Skeletal muscle tissue (tissue), 4 donors: Measurements from ENCODE around the gene MYO1C. TPM values are rescaled to one million over a fixed set of nuclear protein-coding genes. Genes with fewer than 3 reads are reported as not detected.

Experiments used
- H3K27ac ChIP-seq: one replicate; pipeline ENCODE4 v1.7.0; 2013; ENCODE audit warnings: mild to moderate bottlenecking, low read depth, low read length, inconsistent platforms
- H3K27me3 ChIP-seq, 3 donors: one replicate each; pipeline ENCODE4 v1.7.0; 2013; ENCODE audit warnings: low read length in 3 of 3; ENCODE audit not compliant: control insufficient read depth in 3 of 3, insufficient read depth in 3 of 3
- H3K36me3 ChIP-seq, 3 donors: one replicate each; pipeline ENCODE4 v1.7.0; 2013; ENCODE audit warnings: low read length in 3 of 3; ENCODE audit not compliant: control insufficient read depth in 3 of 3, insufficient read depth in 3 of 3
- H3K4me1 ChIP-seq, 3 donors: one replicate each; pipeline ENCODE4 v1.7.0; 2013; ENCODE audit warnings: low read length in 3 of 3, mild to moderate bottlenecking in 3 of 3; ENCODE audit not compliant: control insufficient read depth in 3 of 3, insufficient read depth in 3 of 3
- H3K4me3 ChIP-seq, 3 donors: one replicate each; pipeline ENCODE4 v1.7.0; 2013; ENCODE audit warnings: low read length in 3 of 3
- H3K9ac ChIP-seq, 3 donors: one replicate each; pipeline ENCODE4 v1.7.0; 2013; ENCODE audit warnings: low read length in 3 of 3, mild to moderate bottlenecking in 3 of 3, moderate library complexity in 2 of 3, low read depth in 1 of 3
- H3K9me3 ChIP-seq, 3 donors: one replicate each; pipeline ENCODE4 v1.7.0; 2013; ENCODE audit warnings: low read length in 3 of 3; ENCODE audit not compliant: control insufficient read depth in 3 of 3
- total RNA-seq: library from RNA; depleted of rRNA; stranded (reverse); fragments of >200 nt; gene quantifications from one replicate; pipeline ENCODE4 v1.2.3, GENCODE V29; 2014
- donor health status: Osteomylitis.

The MYO1C gene
- total RNA-seq, 1 donor from 2014 or later: 69.4 TPM

- H3K27me3 ChIP-seq: no peaks in the 10 kb centered on the region
- no peaks in the 10 kb centered on the region for H3K9me3 ChIP-seq
- H3K4me3 ChIP-seq: peak overlapping the region in 2 of 3 donors; percentile 60 to 72
- H3K36me3 ChIP-seq: peaks cover 3 to 12% (median 7%) of the 10 kb centered on the region in 3 donors
- peaks cover 26 to 42% (median 36%) of the 10 kb centered on the region in 3 donors for H3K4me1 ChIP-seq
- peak overlapping the region; percentile 85 for H3K27ac ChIP-seq
- H3K9ac ChIP-seq: peak overlapping the region; percentile 68 to 79 (median 72)
These were observed 5.4 kb downstream of the MYO1C start for GRCh38 chr17:1486802-1487695.

GRCh38 chr17:1485423-1486376 lies 6.8 kb downstream of the MYO1C start:
- Histone ChIP-seq H3K36me3 (peaks cover 11 to 21% (median 18%) of the 10 kb centered on the region in 3 donors), H3K9ac (peak overlapping the region; percentile 72 to 80 (median 77)), H3K4me1 (peaks cover 23 to 34% (median 31%) of the 10 kb centered on the region in 3 donors), H3K27ac (peak overlapping the region; percentile 85), H3K9me3 (no peaks in the 10 kb centered on the region), H3K27me3 (no peaks in the 10 kb centered on the region), H3K4me3 (peak overlapping the region; percentile 67 to 73 (median 67))

- peak overlapping the region; percentile 75 for H3K27ac ChIP-seq
- peaks cover 23 to 29% (median 25%) of the 10 kb centered on the region in 3 donors for H3K4me1 ChIP-seq
- H3K36me3 ChIP-seq: peaks cover 16 to 26% (median 21%) of the 10 kb centered on the region in 3 donors
- peak overlapping the region; percentile 70 to 76 (median 70) for H3K9ac ChIP-seq
- H3K9me3 ChIP-seq: no peaks in the 10 kb centered on the region
- peak overlapping the region; percentile 65 to 73 (median 66) for H3K4me3 ChIP-seq
- no peaks in the 10 kb centered on the region for H3K27me3 ChIP-seq
These were observed 7.6 kb downstream of the MYO1C start for GRCh38 chr17:1484676-1485422.

GRCh38 chr17:1484060-1484535 lies 8.4 kb downstream of the MYO1C start:
- H3K27ac ChIP-seq: peak overlapping the region; percentile 56
- peaks cover 22 to 26% (median 22%) of the 10 kb centered on the region in 3 donors for H3K4me1 ChIP-seq
- H3K36me3 ChIP-seq: peaks cover 18 to 27% (median 21%) of the 10 kb centered on the region in 3 donors
- H3K9ac ChIP-seq: no peak overlapping the region
- H3K9me3 ChIP-seq: no peaks in the 10 kb centered on the region
- no peaks in the 10 kb centered on the region for H3K27me3 ChIP-seq
- H3K4me3 ChIP-seq: no peak overlapping the region

GRCh38 chr17:1482680-1483079 lies 9.8 kb downstream of the MYO1C start:
- Histone ChIP-seq H3K4me3 (no peak overlapping the region), H3K27me3 (no peaks in the 10 kb centered on the region), H3K9me3 (no peaks in the 10 kb centered on the region), H3K4me1 (peaks cover 12 to 15% (median 12%) of the 10 kb centered on the region in 3 donors), H3K36me3 (peaks cover 31 to 40% (median 33%) of the 10 kb centered on the region in 3 donors), H3K9ac (no peak overlapping the region), H3K27ac (no peak overlapping the region)

- no peak overlapping the region for H3K9ac ChIP-seq
- H3K4me3 ChIP-seq: no peak overlapping the region
- H3K27ac ChIP-seq: no peak overlapping the region
- no peaks in the 10 kb centered on the region for H3K27me3 ChIP-seq
- peaks cover 8 to 12% (median 12%) of the 10 kb centered on the region in 3 donors for H3K4me1 ChIP-seq
- H3K9me3 ChIP-seq: no peaks in the 10 kb centered on the region
- H3K36me3 ChIP-seq: peaks cover 37 to 46% (median 39%) of the 10 kb centered on the region in 3 donors
These were observed 10.8 kb downstream of the MYO1C start for GRCh38 chr17:1481736-1482135.

- H3K4me1 ChIP-seq: peaks cover 9 to 13% (median 12%) of the 10 kb centered on the region in 3 donors
These were observed 11.6 kb downstream of the MYO1C start for GRCh38 chr17:1480747-1481465.

GRCh38 chr17:1478418-1478817 lies 14.1 kb downstream of the MYO1C start:
- Histone ChIP-seq H3K36me3 (peaks cover 40 to 59% (median 44%) of the 10 kb centered on the region in 3 donors), H3K4me3 (no peak overlapping the region), H3K9ac (no peak overlapping the region), H3K27ac (no peak overlapping the region), H3K4me1 (peaks cover 4 to 9% (median 7%) of the 10 kb centered on the region in 3 donors), H3K9me3 (no peaks in the 10 kb centered on the region), H3K27me3 (no peaks in the 10 kb centered on the region)

More at GRCh38 chr17:1480747-1481465, 11.6 kb downstream of the MYO1C start:
- Histone ChIP-seq H3K36me3 (peaks cover 39 to 46% (median 40%) of the 10 kb centered on the region in 3 donors), H3K4me3 (no peak overlapping the region), H3K9ac (no peak overlapping the region), H3K9me3 (no peaks in the 10 kb centered on the region), H3K27ac (no peak overlapping the region), H3K27me3 (no peaks in the 10 kb centered on the region)
